Aorta (tissue), 5 donors: Measurements from ENCODE around the gene ELOVL4. TPM values are rescaled to one million over a fixed set of nuclear protein-coding genes. Genes with fewer than 3 reads are reported as not detected.

Source experiments
- ATAC-seq: fragments of 200-7000 bp; cut with Tn5 transposase; one replicate; pipeline ENCODE4 v1.9.1; 2022; ENCODE audit warnings: moderate library complexity; ENCODE audit not compliant: low FRiP score
- DNase-seq, 2 donors: peaks; one replicate each; pipeline ENCODE4 v3.0.0-alpha.2; 2020
- H3K27ac ChIP-seq, 2 donors: one replicate each; pipeline ENCODE4 v1.5.1; 2013; ENCODE audit warnings: low read length in 2 of 2, mild to moderate bottlenecking in 2 of 2, moderate library complexity in 2 of 2, control low read depth in 1 of 2, inconsistent platforms in 1 of 2, low read depth in 1 of 2
- H3K27me3 ChIP-seq, 2 donors: one replicate each; pipeline ENCODE4 v1.6.1; 2013; ENCODE audit warnings: control low read depth in 1 of 2, low read length in 1 of 2, mild to moderate bottlenecking in 1 of 2, moderate library complexity in 1 of 2; ENCODE audit not compliant: insufficient read depth in 2 of 2, control insufficient read depth in 1 of 2
- H3K36me3 ChIP-seq, 2 donors: one replicate each; pipeline ENCODE4 v1.6.1; 2013; ENCODE audit warnings: control low read depth in 1 of 2, low read length in 1 of 2, mild to moderate bottlenecking in 1 of 2; ENCODE audit not compliant: insufficient read depth in 2 of 2, control insufficient read depth in 1 of 2
- H3K4me1 ChIP-seq, 2 donors: one replicate each; pipeline ENCODE4 v1.6.1; 2013; ENCODE audit warnings: low read length in 2 of 2, control low read depth in 1 of 2, mild to moderate bottlenecking in 1 of 2, moderate library complexity in 1 of 2; ENCODE audit not compliant: insufficient read depth in 2 of 2, control insufficient read depth in 1 of 2
- H3K4me3 ChIP-seq, 2 donors: one replicate each; pipeline ENCODE4 v1.5.1; 2013; ENCODE audit warnings: low read length in 2 of 2, control low read depth in 1 of 2, mild to moderate bottlenecking in 1 of 2
- H3K9me3 ChIP-seq: one replicate; pipeline ENCODE4 v1.6.1; 2013; ENCODE audit warnings: mild to moderate bottlenecking, low read length; ENCODE audit not compliant: control insufficient read depth
- WGBS, 2 donors: extraction: QIAGEN DNeasy Blood & Tissue Kit; methylation state at CpG; one replicate each; pipeline ENCODE4 v1.1.7; 2013; 5-methylcytosine and 5-hydroxymethylcytosine counted together
- intact Hi-C, 2 donors: fragments of 100-400 bp; cut with DNase I; formaldehyde crosslinking; loops; one replicate each; pipeline versions ENCODE4 v1.14.2 to v1.15.0; 2022
- polyA plus RNA-seq, 2 donors: library from polyadenylated mRNA; stranded (reverse); fragments of 200-250 nt; gene quantifications; one replicate each; pipeline ENCODE4 v1.2.3, GENCODE V29; 2013
- total RNA-seq, 2 donors: library from RNA; stranded (reverse); fragmentation: NEBNext Ultra II Directional; extraction: Animal tissue kit (Norgen Biotek cat#: 25700); gene quantifications; one replicate each; pipeline ENCODE4 v1.2.1, GENCODE V29; 2021
- donor health status: healthy with polysubstance abuse.
- donor health status: Bipolar disorder and iron deficiency.
- donor health status: DM: no; HTN: no; CAD: no.
- donor health status: DM: no; HTN: no; CAD: no.
- donor health status: DM: yes; HTN: yes; CAD: no.

The ELOVL4 gene
- total and polyA plus RNA-seq, 4 donors: 1.6 to 3.3 (median 2.3) TPM

DNA sequence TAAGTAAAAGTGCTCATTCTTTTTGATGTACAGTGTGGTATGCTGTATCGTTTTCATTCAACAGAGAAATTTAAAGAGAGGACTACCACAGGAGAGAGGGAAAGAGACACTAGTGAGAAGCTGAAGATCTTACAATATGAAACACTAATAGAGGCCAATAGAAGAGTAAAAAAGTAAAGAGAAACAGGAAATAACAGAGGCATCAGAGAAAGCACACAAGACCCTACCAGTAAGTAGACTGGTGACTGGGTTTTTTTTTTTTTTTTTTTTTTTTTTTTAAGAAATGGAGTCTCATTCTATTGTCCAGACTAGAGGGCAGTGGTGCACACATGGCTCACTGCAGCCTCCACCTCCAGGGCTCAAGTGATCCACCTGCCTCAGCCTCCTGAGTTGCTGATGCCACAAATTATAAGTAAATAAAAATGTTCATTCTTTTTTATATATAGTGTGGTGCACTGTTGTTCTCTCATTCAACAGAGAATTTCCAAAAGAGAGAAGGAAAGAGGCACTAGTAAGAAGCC is 18.8 kb downstream of the ELOVL4 start:
- H3K36me3 ChIP-seq: no peaks in the 10 kb centered on the region
- ATAC-seq (no peak), DNase-seq (no peak)
- H3K4me1 ChIP-seq: no peaks in the 10 kb centered on the region
- H3K27me3 ChIP-seq: no peaks in the 10 kb centered on the region
- no peaks in the 10 kb centered on the region for H3K9me3 ChIP-seq
- no peak overlapping the region for H3K27ac ChIP-seq
- H3K4me3 ChIP-seq: no peak overlapping the region
- intact Hi-C loops: no loop called here
- WGBS, 2 donors: 76 to 77% methylated on average over 1 of the region's 1 CpG

- WGBS, 2 donors: 65 to 71% methylated on average over 3 of the region's 3 CpGs
- no peaks in the 10 kb centered on the region for H3K36me3 ChIP-seq
- no peak for ATAC-seq
- no peak for DNase-seq
- H3K27me3 ChIP-seq: no peaks in the 10 kb centered on the region
- H3K27ac ChIP-seq: no peak overlapping the region
- H3K9me3 ChIP-seq: no peaks in the 10 kb centered on the region
- H3K4me1 ChIP-seq: no peaks in the 10 kb centered on the region
- intact Hi-C loops: no loop called here
- no peak overlapping the region for H3K4me3 ChIP-seq
These were observed 19.6 kb downstream of the ELOVL4 start for GRCh38 chr6:79927758-79928157.

GRCh38 chr6:79923270-79923669 is 24.1 kb downstream of the ELOVL4 start:
- ATAC-seq (no peak), DNase-seq (no peak)
- Histone ChIP-seq H3K4me3 (no peak overlapping the region), H3K27ac (no peak overlapping the region), H3K27me3 (no peaks in the 10 kb centered on the region), H3K36me3 (no peaks in the 10 kb centered on the region), H3K9me3 (no peaks in the 10 kb centered on the region), H3K4me1 (no peaks in the 10 kb centered on the region)
- 77 to 80% methylated on average over 2 of the region's 2 CpGs for WGBS, 2 donors
- intact Hi-C loops: no loop called here

GRCh38 chr6:79922018-79922417 is 25.3 kb downstream of the ELOVL4 start:
- 83 to 86% methylated on average over 1 of the region's 1 CpG for WGBS, 2 donors
- ATAC-seq (no peak), DNase-seq (no peak)

DNA sequence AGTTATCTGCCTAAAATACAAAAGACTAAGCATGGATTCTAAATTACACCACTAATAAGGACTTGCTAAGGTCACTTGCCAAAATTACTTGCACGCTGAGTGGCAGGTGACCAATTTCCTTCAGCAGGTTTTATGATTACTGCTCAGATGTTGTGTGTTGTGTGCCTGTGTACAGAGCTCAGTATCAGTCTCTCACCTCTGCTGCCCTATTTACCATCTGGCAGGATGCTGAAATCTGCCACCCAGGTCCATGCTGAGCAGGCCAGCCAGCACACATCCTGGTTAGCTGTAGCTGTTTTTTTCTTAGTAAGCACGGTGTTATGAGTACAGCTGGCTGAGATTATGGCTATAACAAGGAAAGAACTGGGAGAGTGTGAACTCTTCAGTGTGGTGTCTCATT is 34.0 kb downstream of the ELOVL4 start:
- DNase-seq (no peak), ATAC-seq (no peak)
- no peak overlapping the region for H3K27ac ChIP-seq
- H3K27me3 ChIP-seq: no peaks in the 10 kb centered on the region
- no peak overlapping the region for H3K4me3 ChIP-seq
- intact Hi-C loops: no loop called here
- WGBS, 2 donors: 48 to 50% methylated on average over 2 of the region's 2 CpGs
- no peaks in the 10 kb centered on the region for H3K4me1 ChIP-seq
- no peaks in the 10 kb centered on the region for H3K9me3 ChIP-seq
- H3K36me3 ChIP-seq: peaks cover 0 to 2% of the 10 kb centered on the region in 2 donors

More at GRCh38 chr6:79922018-79922417, 25.3 kb downstream of the ELOVL4 start:
- Histone ChIP-seq H3K4me3 (no peak overlapping the region), H3K27ac (no peak overlapping the region), H3K9me3 (no peaks in the 10 kb centered on the region), H3K27me3 (no peaks in the 10 kb centered on the region), H3K4me1 (no peaks in the 10 kb centered on the region), H3K36me3 (no peaks in the 10 kb centered on the region)
- intact Hi-C loops: no loop called here

DNA sequence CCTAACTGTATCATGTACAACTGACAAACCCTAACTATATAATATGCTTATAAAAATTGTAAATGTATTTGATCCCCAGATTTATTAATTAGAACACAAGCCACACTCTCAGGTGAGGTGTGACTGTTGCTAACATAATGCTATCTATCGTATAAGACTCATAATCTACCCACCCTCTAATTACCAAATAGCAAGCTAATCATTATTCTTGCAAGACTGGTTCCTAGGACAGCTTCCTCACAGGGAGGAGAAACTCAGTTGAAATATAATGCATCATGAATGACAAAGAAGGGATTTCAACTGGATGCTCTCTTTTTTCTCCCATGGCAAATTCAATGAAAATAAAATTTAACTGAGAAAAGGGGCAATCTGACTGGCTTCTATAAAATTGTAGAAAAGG is 35.4 kb downstream of the ELOVL4 start:
- H3K4me1 ChIP-seq: no peaks in the 10 kb centered on the region
- H3K9me3 ChIP-seq: no peaks in the 10 kb centered on the region
- ATAC-seq (no peak), DNase-seq (no peak)
- H3K27ac ChIP-seq: no peak overlapping the region
- H3K36me3 ChIP-seq: peaks cover 0 to 2% of the 10 kb centered on the region in 2 donors
- WGBS, 2 donors: 76 to 83% methylated on average over 1 of the region's 1 CpG
- intact Hi-C loops: no loop called here
- no peak overlapping the region for H3K4me3 ChIP-seq
- no peaks in the 10 kb centered on the region for H3K27me3 ChIP-seq

DNA sequence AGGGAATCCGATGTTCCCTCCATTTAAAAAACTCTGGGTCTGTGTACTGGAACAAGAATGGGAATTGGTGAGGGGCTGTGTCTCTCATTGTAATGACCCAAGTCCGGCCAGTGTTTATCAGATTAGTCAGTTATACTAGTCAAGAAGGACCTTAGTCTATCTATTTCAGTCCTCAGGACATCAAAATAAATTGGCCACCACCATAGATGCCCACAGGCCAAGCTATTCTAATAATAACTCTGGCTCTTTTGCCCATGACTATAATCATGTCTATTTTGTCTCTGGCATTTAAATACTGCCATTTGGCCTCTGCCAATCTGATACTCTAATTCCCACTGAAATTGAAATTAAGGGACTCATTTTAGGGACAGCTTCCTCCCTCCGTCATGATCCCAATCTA is 37.8 kb downstream of the ELOVL4 start:
- no peak overlapping the region for H3K27ac ChIP-seq
- H3K4me1 ChIP-seq: no peaks in the 10 kb centered on the region
- H3K36me3 ChIP-seq: peaks cover 0 to 2% of the 10 kb centered on the region in 2 donors
- no peaks in the 10 kb centered on the region for H3K27me3 ChIP-seq
- no peak for DNase-seq
- H3K4me3 ChIP-seq: no peak overlapping the region
- WGBS, 2 donors: 83 to 91% methylated on average over 3 of the region's 3 CpGs
- no peak for ATAC-seq
- intact Hi-C loops: no loop called here
- H3K9me3 ChIP-seq: no peaks in the 10 kb centered on the region

GRCh38 chr6:79902046-79902445 is 45.3 kb downstream of the ELOVL4 start:
- 39 to 48% methylated on average over 2 of the region's 2 CpGs for WGBS, 2 donors
- H3K27me3 ChIP-seq: no peaks in the 10 kb centered on the region
- DNase-seq (no peak), ATAC-seq (no peak)
- H3K9me3 ChIP-seq: no peaks in the 10 kb centered on the region
- no peaks in the 10 kb centered on the region for H3K36me3 ChIP-seq
- no peaks in the 10 kb centered on the region for H3K4me1 ChIP-seq
- intact Hi-C loops: no loop called here
- no peak overlapping the region for H3K27ac ChIP-seq
- no peak overlapping the region for H3K4me3 ChIP-seq

GRCh38 chr6:79898076-79898475 is 49.3 kb downstream of the ELOVL4 start:
- Histone ChIP-seq H3K4me3 (no peak overlapping the region), H3K9me3 (no peaks in the 10 kb centered on the region), H3K36me3 (no peaks in the 10 kb centered on the region), H3K4me1 (no peaks in the 10 kb centered on the region), H3K27me3 (no peaks in the 10 kb centered on the region), H3K27ac (no peak overlapping the region)
- DNase-seq (no peak), ATAC-seq (no peak)
- intact Hi-C loops: no loop called here
- 85 to 92% methylated on average over 1 of the region's 1 CpG for WGBS, 2 donors
